Measurements from ENCODE around the gene TSC2.
A peak's percentile ranks its signal among the peaks of the same experiment; 100 is the strongest.
"Not testable (repeated sequence)": the region's sequence is repeated elsewhere in the genome, so short reads cannot be mapped to it uniquely, and the experiment has no call there.

TSC2 gene

DNA sequence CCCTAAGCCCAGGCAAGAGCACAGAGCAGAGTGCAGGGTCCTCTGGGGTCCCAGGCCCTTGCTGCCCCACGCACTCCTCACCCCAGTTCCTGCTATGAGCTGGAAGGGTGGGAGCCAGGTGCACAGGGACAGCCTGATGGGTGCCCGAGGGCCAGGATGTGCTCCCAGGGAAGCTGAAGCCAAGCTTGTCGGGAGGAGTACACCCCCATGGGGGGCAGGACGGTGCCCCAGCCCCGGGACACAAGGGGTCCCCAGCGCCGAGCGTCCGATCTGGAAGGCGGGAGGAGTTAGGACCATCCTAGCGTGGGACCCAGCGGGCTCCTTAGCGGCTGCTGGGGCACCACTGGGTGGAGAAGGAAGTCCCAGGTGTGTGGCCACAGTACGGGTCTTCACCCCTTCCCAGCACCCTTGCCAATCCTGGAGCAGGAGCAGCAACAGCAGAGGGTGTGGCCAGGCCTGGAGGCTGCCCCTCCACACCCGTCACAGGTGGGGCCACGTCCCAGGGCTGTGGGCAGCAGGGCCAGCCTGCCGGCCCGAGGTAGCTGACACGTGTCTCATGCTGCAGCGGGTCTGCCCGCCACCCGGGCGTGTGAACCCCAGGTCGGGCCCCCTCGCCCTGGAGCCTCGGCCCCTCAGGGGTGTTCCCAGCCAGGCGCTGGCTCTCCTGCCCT is 76.1 kb downstream of the TSC2 start:
- DNase-seq (ENCODE audit: low spot score) = not testable (repeated sequence)

GRCh38 chr16:2124377-2124693 is 76.5 kb downstream of the TSC2 start:
- DNase-seq (ENCODE audit: low spot score) = not testable (repeated sequence)

DNA sequence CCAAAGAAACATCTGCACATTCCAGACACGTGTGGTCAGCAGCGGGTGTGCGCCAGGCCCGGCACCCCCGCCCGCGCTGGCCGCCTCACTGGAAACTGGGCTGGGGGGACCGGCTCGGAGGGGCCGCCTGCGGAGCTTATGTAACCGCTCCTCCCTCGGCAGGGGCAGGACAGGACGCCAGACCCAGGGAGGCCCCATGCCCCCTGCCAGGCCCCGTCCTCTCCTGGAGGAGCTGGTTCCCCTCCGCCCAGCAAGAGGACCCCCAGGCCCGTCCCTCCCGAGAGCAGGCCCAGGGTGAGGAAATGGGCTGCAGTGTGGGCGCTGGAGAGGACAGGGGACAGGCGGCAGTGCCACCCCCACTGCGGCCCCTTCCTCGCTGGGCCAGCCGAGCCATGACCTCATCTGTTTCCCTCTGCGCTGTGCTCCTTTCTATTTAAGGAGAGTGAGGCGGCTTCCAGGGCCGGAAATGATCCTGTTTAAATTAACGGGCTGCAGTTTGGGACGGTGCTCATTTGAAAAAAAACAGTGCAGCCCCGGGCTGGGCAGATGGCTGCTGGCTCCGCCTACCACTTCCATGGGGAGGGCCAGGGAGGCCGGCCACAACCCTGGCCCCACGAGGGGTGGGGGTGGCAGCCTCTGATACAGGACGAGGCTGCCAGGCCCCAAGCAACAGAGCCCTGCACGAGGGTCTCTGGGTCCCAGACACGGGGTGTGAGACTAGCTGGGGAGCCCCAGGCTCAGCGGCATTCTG is 77.1 kb downstream of the TSC2 start:
- not testable (repeated sequence) for DNase-seq (ENCODE audit: low spot score)

DNA sequence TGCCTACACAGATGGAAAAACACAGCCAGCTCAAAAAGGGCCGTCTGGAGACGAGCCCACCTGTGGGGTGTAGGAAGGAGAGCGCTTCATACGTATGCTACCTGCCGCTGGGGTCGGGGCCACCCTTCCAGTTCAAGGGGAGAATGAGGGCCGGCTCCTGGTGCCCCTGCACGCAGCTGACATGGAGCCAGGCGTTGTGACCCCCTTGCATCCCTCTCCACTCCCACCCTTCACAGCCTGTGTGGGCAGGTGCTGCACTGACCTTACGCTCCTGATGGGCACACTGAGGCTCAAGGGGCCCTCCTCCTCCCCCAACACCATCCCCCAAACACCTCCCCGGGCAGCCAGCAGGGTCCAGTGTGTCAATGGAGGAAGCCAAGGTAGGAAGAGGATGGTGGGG is 77.8 kb downstream of the TSC2 start:
- not testable (repeated sequence) for DNase-seq (ENCODE audit: low spot score)

GRCh38 chr16:2126161-2126743 is 78.5 kb downstream of the TSC2 start:
- DNase-seq (ENCODE audit: low spot score) = not testable (repeated sequence)

DNA sequence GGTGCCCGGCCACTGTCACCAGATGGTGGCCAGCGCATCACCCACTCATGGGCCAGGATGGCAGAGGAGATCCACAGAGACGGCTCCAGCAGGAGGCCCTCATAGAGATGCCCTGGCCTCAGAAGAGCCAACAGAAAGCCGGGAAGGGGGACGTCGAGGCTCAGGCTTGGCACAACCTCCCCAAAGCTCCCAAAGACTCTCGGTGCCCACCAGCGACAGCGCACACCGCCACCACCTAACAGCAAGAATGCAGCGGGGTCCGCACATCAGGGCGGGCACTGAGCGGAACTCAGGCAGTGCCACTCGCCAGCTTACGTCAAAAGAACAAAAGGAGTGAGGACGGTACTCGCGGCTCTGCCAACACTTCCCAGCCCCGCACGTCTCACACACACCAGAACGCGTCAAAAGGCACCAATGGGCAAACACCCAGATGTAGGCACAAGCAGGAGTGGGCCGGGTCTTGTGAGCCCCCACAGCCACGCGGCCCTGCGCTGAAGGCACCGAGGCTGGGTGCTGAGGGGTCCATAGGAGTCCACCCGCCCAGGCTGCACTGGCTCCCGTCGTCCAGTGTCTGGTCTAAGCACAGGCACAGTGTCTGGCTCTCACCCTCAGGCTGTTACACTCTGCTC is 79.3 kb downstream of the TSC2 start:
- DNase-seq (ENCODE audit: low spot score) = not testable (repeated sequence)

- peak; percentile 37 for DNase-seq (ENCODE audit: low spot score)
These were observed 80.0 kb downstream of the TSC2 start for GRCh38 chr16:2127630-2128280.

- DNase-seq (ENCODE audit: low spot score) = not testable (repeated sequence)
These were observed 81.5 kb downstream of the TSC2 start for GRCh38 chr16:2129251-2129650.

- DNase-seq (ENCODE audit: low spot score) = not testable (repeated sequence)
These were observed 82.2 kb downstream of the TSC2 start for GRCh38 chr16:2129890-2130447.

DNA sequence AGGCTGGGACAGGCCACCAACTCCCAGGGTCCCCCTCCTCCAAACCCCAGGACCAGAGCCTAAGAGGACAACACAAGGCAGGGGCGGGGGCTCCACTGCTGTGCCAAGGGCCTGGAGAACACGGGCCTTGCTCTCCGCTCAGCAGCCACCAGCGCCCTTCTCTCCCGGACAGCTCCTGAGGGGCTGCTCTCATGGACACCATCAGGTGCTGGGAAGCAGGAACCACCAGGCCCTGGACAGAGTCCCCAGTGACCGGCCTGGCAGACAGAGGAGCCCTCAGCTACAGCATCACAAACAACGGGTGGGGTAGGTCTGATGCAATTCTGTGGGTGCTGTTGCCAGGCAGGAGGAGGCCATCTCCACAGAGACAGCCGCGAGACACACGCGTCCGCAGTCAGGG is 86.0 kb downstream of the TSC2 start:
- not testable (repeated sequence) for DNase-seq (ENCODE audit: low spot score)

DNA sequence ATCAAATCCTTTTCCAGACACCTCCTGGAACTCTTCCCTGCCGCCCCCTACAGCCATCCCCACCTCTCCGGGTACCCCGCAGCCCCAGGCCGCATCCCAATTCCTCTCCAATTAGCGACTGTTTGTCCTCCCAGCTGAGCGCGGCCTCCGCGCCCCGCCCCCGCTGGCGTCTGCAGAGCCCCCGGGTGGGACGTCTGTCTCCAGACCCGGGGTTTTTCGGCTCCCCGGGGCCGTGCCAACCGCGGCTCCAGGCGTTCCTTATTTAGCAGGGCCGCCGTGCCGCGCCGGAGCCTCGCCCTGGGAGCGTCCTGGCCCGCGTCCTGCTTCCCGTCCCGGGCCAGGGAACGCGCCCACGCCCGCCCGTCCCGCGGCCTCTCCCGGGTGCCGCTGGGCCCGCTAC is 87.3 kb downstream of the TSC2 start:
- DNase-seq (ENCODE audit: low spot score) = not testable (repeated sequence)

DNA sequence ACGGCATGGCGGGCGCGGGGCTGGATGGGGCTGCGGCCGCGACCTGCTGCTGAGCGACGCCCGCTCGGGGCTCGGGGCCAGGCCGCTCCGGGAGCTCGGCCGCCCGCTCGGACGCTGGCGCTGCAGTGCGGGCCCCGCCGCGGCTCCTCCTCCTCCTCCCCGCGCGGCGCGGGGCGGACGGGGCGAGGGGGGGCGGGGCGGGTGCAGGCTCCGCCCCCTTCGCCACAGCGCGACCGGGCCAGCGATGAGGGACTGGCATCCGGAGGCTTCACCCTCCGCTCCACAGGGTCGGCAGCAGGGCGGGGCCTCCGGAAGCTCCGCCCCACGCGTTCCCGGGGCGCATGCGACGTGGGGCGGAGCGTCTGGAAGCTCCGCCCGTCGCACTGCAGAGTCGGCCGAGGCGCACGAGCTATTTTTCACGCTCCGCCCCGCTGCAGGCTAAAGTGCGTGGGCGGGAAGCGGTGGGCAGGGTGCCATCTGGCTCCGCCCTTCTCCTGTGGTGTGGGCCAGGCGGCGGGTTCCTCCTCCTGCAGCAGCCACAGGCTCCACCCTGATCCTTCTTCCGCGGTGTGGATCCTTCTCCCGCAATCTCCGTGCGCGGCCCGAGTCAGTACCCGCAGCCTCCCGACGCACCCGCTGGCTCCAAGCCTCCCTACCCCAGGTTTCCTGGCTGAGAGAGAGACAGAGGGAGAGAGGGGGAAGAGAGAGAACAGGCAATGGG is 88.1 kb downstream of the TSC2 start, which contains the start of gene PKD1:
PKD1 (minus strand) TSS at position 129 of the 721 bp plus-strand sequence. CDS start 209 bp downstream, outside the sequence.
- DNase-seq (ENCODE audit: low spot score) = peak; percentile 98
